PC-3 (cell line): ENCODE results near the gene ANKRD52. TPM values are rescaled to one million over a fixed set of nuclear protein-coding genes. Genes with fewer than 3 reads are reported as not detected.

Experiments used
- ATAC-seq: fragments of 200-7000 bp; cut with Tn5 transposase; 2 replicates; pipeline ENCODE4 v1.9.1; 2020; ENCODE audit warnings: mild to moderate bottlenecking, moderate library complexity
- BruUV-seq: library from RNA; stranded (reverse); fragments of 400-500 nt; replicated peaks from 2 replicates; lab custom pipeline; 2021; lab: Mats Ljungman, UMichigan
- CTCF ChIA-PET: fragments of 300-600 bp; sonication (Branson Sonifier 250); formaldehyde crosslinking; loops from one replicate; lab custom pipeline; 2022; ENCODE audit warnings: antibody characterized with exemption; lab: Charles Lee
- POLR2A ChIA-PET: fragments of 300-600 bp; sonication (Branson Sonifier 250); formaldehyde crosslinking; loops from one replicate; lab custom pipeline; 2022; ENCODE audit warnings: antibody characterized with exemption; ENCODE audit not compliant: unreplicated experiment; lab: Charles Lee
- DNase-seq: peaks from one replicate; pipeline ENCODE4 v3.0.0-alpha.2; 2015
- H2AFZ ChIP-seq: fragments of 300-600 bp; sonication (generic); 2 replicates; pipeline ENCODE4 v1.6.0; 2016; ENCODE audit warnings: antibody characterized with exemption, low read length
- H3F3A ChIP-seq: fragments of 300-600 bp; sonication (generic); one replicate; pipeline ENCODE4 v1.6.0; 2017; ENCODE audit warnings: antibody characterized with exemption, low read length, control low read depth, mild to moderate bottlenecking; ENCODE audit not compliant: unreplicated experiment
- H3K27ac ChIP-seq: fragments of 300-600 bp; sonication (generic); 2 replicates; pipeline ENCODE4 v1.5.1; 2016; ENCODE audit warnings: mild to moderate bottlenecking, low read length
- H3K27me3 ChIP-seq: fragments of 300-600 bp; sonication (generic); 2 replicates; pipeline ENCODE4 v1.6.1; 2016; ENCODE audit warnings: low read length, mixed read lengths
- H3K36me3 ChIP-seq: fragments of 300-600 bp; sonication (generic); 2 replicates; pipeline ENCODE4 v1.6.1; 2016; ENCODE audit warnings: low read depth, mixed run types, low read length, mixed read lengths
- H3K4me1 ChIP-seq: fragments of 300-600 bp; sonication (generic); 2 replicates; pipeline ENCODE4 v1.5.1; 2016; ENCODE audit warnings: low read length; ENCODE audit not compliant: insufficient read depth
- H3K4me2 ChIP-seq: fragments of 300-600 bp; sonication (generic); 2 replicates; pipeline ENCODE4 v1.6.0; 2016; ENCODE audit warnings: low read length
- H3K4me3 ChIP-seq: fragments of 300-600 bp; sonication (generic); 2 replicates; pipeline ENCODE4 v1.5.1; 2016; ENCODE audit warnings: mild to moderate bottlenecking, low read length, mixed read lengths
- H3K79me2 ChIP-seq: fragments of 300-600 bp; sonication (generic); 2 replicates; pipeline ENCODE4 v1.6.1; 2017; ENCODE audit warnings: low read length, mixed read lengths
- H3K9ac ChIP-seq: fragments of 300-600 bp; sonication (generic); 2 replicates; pipeline ENCODE4 v1.6.0; 2016; ENCODE audit warnings: mild to moderate bottlenecking, low read length
- H3K9me2 ChIP-seq: fragments of 300-600 bp; sonication (generic); replicated peaks from 2 replicates; pipeline ENCODE4 v1.6.1; 2016; ENCODE audit warnings: mixed run types, low read length, mixed read lengths
- H3K9me3 ChIP-seq: fragments of 300-600 bp; sonication (generic); 2 replicates; pipeline ENCODE4 v1.6.1; 2016; ENCODE audit warnings: low read length, mixed read lengths
- H4K20me1 ChIP-seq: fragments of 300-600 bp; sonication (generic); 2 replicates; pipeline ENCODE4 v1.6.1; 2016; ENCODE audit warnings: low read length, mixed read lengths
- EZH2 ChIP-seq: fragments of 300-600 bp; sonication (generic); IDR thresholded peaks from one replicate; pipeline ENCODE4 v1.6.1; 2017; ENCODE audit warnings: antibody characterized with exemption, mild to moderate bottlenecking, low read length; ENCODE audit not compliant: unreplicated experiment
- EZH2phosphoT487 ChIP-seq: fragments of 300-600 bp; sonication (generic); IDR thresholded peaks from 2 replicates; pipeline ENCODE4 v1.6.1; 2018; ENCODE audit warnings: mild to moderate bottlenecking, antibody characterized with exemption, low read length, borderline replicate concordance
- intact Hi-C: fragments of 100-400 bp; cut with micrococcal nuclease; formaldehyde crosslinking; loops from 2 replicates; pipeline ENCODE4 v1.9.0; 2023
- total RNA-seq: library from RNA; depleted of rRNA; stranded (reverse); fragments of >200 nt; gene quantifications from 2 replicates; pipeline ENCODE4 v1.2.3, GENCODE V29; 2014
- TF ChIP-seq, protein P1 (sequence below): fragments of 300-600 bp; sonication (generic); conservative IDR thresholded peaks from 2 replicates; pipeline ENCODE4 v1.5.1; 2017; ENCODE audit warnings: antibody characterized with exemption, low read depth, mild to moderate bottlenecking, low read length

Gene ANKRD52
- total RNA-seq, 1 experiment from 2014 or later = 19.1 TPM

GRCh38 chr12:56236985-56237384 is 21.2 kb downstream of the ANKRD52 start:
- H3K36me3 ChIP-seq = peaks cover 5% of the 10 kb centered on the region; the same call in 1 of the 2 replicates

GRCh38 chr12:56236091-56236490 is 22.1 kb downstream of the ANKRD52 start:
- DNase-seq (no peak), ATAC-seq (no peak)
- no peak for TF ChIP-seq EZH2phosphoT487
- TF ChIP-seq, protein P1, sequence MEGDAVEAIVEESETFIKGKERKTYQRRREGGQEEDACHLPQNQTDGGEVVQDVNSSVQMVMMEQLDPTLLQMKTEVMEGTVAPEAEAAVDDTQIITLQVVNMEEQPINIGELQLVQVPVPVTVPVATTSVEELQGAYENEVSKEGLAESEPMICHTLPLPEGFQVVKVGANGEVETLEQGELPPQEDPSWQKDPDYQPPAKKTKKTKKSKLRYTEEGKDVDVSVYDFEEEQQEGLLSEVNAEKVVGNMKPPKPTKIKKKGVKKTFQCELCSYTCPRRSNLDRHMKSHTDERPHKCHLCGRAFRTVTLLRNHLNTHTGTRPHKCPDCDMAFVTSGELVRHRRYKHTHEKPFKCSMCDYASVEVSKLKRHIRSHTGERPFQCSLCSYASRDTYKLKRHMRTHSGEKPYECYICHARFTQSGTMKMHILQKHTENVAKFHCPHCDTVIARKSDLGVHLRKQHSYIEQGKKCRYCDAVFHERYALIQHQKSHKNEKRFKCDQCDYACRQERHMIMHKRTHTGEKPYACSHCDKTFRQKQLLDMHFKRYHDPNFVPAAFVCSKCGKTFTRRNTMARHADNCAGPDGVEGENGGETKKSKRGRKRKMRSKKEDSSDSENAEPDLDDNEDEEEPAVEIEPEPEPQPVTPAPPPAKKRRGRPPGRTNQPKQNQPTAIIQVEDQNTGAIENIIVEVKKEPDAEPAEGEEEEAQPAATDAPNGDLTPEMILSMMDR = no peak
- Histone ChIP-seq H3K27me3 (no peaks in the 10 kb centered on the region), H3K9me2 (no peaks in the 10 kb centered on the region), H2AFZ (no peak overlapping the region), H3F3A (no peaks in the 10 kb centered on the region), H3K4me3 (no peak overlapping the region), H3K9me3 (no peaks in the 10 kb centered on the region), H3K36me3 (no peaks in the 10 kb centered on the region), H3K4me1 (no peaks in the 10 kb centered on the region), H3K4me2 (no peak overlapping the region), H3K79me2 (no peaks in the 10 kb centered on the region), H3K27ac (no peak overlapping the region), H3K9ac (no peak overlapping the region), H4K20me1 (no peaks in the 10 kb centered on the region)
- CTCF ChIA-PET = no interaction called here
- POLR2A ChIA-PET = interaction anchor here (0.6 kb wide), 1 partner anchor 80 kb away, joined by 3 read pairs; the partner anchor contains the start of gene CNPY2
- intact Hi-C loops = no loop called here
- BruUV-seq = no TSS peak

More at GRCh38 chr12:56236985-56237384, 21.2 kb downstream of the ANKRD52 start:
- Histone ChIP-seq H3K79me2 (no peaks in the 10 kb centered on the region), H3K9me3 (no peaks in the 10 kb centered on the region), H2AFZ (no peak overlapping the region), H3K4me2 (no peak overlapping the region), H3K4me3 (no peak overlapping the region), H4K20me1 (no peaks in the 10 kb centered on the region), H3K9ac (no peak overlapping the region), H3F3A (no peaks in the 10 kb centered on the region), H3K4me1 (no peaks in the 10 kb centered on the region), H3K9me2 (no peaks in the 10 kb centered on the region), H3K27me3 (no peaks in the 10 kb centered on the region), H3K27ac (no peak overlapping the region)
- ATAC-seq (no peak), DNase-seq (no peak)
- ChIA-PET CTCF (no interaction called here), POLR2A (no interaction called here)
- intact Hi-C loops = no loop called here
- TF ChIP-seq EZH2phosphoT487 (no peak), EZH2 (no peak)
- TF ChIP-seq, protein P1 = no peak
- no TSS peak for BruUV-seq

DNA sequence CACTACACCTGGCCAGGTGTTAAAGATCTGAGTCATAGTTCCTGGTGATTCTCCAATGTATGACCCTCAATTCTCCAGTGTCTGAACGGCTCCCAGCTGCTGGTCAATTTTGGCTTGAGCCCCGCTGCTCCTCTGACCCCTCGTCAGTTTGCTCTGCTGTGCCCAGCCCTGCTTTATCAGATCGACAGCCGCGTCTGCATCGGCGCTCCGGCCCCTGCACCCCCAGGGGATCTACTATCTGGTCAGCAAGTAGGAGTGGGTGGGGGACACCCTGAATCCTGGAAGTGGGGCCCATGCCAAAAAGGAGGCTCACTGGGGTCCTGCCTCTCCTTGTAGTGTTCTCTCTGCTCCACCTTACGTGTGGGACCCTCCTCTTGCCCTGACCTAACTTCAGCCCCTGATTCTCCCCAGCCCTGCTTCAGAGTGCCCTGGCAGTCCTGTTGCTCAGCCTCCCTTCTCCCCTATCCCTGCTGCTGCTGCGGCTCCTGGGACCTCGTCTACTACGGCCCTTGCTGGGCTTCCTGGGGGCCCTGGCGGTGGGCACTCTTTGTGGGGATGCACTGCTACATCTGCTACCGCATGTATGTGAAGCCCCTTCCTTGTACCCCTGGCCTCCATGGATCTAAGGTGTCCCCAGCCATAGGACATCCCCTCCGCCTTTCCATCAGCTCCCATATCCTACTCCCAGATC is 23.3 kb downstream of the ANKRD52 start:
- Histone ChIP-seq H4K20me1 (no peaks in the 10 kb centered on the region), H3K9ac (no peak overlapping the region), H3K27ac (no peak overlapping the region), H3K36me3 (no peaks in the 10 kb centered on the region), H3K9me3 (no peaks in the 10 kb centered on the region), H3K9me2 (no peaks in the 10 kb centered on the region), H3F3A (no peaks in the 10 kb centered on the region), H3K79me2 (no peaks in the 10 kb centered on the region), H2AFZ (no peak overlapping the region), H3K4me1 (no peaks in the 10 kb centered on the region), H3K27me3 (no peaks in the 10 kb centered on the region), H3K4me2 (no peak overlapping the region), H3K4me3 (no peak overlapping the region)
- no peak for DNase-seq
- ChIA-PET CTCF (no interaction called here), POLR2A (no interaction called here)
- TF ChIP-seq EZH2phosphoT487 (no peak), EZH2 (no peak)
- TF ChIP-seq, protein P1 = no peak
- no TSS peak for BruUV-seq
- intact Hi-C loops = no loop called here
- ATAC-seq = no peak
